ENCODE data around the gene MVD.

GRCh38 chr16:88638323-88639230, 24.3 kb downstream of the MVD start, which contains the start of gene IL17C:
- TF ChIP-seq CTCF (IDR thresholded peaks at IDR 0.05) (no peak), POLR2A (IDR thresholded peaks at IDR 0.05) (no peak)

Measured in tibial nerve (tissue), 3 donors.